ENCODE results near the gene UBALD2. TPM values are rescaled to one million over a fixed set of nuclear protein-coding genes. Genes with fewer than 3 reads are reported as not detected.
A peak's percentile ranks its signal among the peaks of the same experiment; 100 is the strongest.
"Not testable (repeated sequence)": the region's sequence is repeated elsewhere in the genome, so short reads cannot be mapped to it uniquely, and the experiment has no call there.

UBALD2 gene
- total RNA-seq, 1 donor from 2014 or later, result 26.3 TPM

DNA sequence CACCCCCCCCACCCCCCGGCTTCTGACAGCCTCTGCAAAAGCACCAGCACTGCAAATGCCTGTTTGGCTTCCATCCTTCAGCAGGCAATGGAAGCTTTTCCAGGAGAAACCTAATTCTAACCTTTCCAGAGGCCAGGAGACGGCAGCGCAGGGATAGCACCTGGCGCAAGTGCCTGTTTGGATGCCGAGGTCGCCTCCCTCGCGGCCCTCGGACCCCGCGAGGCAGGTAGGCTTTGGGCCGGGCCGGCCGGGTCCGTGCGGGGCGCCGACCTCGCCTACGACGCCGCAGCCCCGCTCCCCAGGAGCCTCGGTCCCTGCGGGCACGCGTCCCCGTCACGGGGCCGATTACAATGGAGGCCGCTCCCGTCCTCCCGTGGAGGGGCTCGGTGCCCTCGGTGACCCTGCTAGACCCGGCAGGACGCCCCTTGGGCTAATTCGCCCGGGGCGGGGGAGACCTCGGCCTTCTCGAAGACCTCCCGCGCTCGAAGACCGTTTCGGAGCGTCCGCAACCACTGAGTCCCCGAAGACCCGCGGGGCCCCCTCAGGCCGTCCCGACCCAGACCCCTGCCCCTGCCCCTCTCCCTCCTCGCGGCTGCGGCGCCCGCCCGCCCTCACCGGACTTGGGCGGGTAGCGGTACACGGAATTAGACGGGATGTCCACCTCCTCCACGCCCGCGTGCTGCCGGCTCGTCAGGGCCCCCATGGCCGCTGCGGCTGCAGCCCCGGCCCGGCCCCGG lies 25.4 kb upstream of the UBALD2 start:
- H3K4me3 ChIP-seq (ENCODE audit: low read depth, low read length), result peak overlapping the region; percentile 65
- TF ChIP-seq, protein P1, sequence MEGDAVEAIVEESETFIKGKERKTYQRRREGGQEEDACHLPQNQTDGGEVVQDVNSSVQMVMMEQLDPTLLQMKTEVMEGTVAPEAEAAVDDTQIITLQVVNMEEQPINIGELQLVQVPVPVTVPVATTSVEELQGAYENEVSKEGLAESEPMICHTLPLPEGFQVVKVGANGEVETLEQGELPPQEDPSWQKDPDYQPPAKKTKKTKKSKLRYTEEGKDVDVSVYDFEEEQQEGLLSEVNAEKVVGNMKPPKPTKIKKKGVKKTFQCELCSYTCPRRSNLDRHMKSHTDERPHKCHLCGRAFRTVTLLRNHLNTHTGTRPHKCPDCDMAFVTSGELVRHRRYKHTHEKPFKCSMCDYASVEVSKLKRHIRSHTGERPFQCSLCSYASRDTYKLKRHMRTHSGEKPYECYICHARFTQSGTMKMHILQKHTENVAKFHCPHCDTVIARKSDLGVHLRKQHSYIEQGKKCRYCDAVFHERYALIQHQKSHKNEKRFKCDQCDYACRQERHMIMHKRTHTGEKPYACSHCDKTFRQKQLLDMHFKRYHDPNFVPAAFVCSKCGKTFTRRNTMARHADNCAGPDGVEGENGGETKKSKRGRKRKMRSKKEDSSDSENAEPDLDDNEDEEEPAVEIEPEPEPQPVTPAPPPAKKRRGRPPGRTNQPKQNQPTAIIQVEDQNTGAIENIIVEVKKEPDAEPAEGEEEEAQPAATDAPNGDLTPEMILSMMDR (conservative IDR thresholded peaks at IDR 0.05; ENCODE audit: low read depth, low read length), result no peak
- no peak for DNase-seq (ENCODE audit: low read depth)

DNA sequence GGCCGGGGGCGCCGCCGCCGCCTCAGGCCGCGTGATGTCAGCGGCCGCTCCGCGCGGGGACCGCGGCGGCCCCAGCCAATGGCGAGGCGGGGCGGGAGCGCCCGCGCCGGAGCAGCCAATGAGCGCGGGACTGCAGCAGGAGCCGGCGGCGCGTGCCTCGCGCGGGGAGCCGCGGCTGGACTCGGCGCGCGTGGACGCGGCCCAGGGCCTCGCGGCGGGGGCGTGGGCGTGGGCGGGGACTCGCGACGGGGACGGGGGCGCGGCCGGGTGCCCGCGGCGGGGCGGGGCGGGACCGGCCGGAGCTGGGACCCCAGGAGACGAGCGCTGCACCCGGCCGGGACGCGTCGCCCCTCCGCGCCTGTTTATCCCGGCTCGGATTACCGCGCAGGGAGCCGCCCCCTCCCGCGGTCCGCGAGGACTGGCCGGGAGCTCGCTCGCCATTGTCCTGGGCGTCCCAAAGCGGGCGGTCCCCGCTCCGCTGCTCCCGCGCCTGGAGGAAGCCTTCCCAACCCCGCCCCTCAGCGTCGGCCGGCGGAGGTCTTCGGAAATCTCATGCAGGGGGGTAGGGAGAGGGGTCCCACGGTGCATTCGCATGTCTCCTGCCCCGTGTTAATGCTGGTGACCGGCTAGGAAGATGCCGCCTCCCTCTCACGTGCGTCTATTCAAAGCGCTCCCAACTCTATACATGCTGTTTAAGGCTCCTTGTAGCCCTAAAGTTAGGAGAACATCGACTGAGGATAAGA lies 24.5 kb upstream of the UBALD2 start, which contains the start of gene RNF157:
Gene RNF157 (minus strand): TSS at position 33 of the 743 bp plus-strand sequence. CDS start 253 bp downstream, outside the sequence.
- H3K4me3 ChIP-seq (ENCODE audit: low read depth, low read length), result peak within 1 kb of the TSS; percentile 80
- no peak for DNase-seq (ENCODE audit: low read depth)
- TF ChIP-seq, protein P1 (conservative IDR thresholded peaks at IDR 0.05; ENCODE audit: low read depth, low read length), result no peak

DNA sequence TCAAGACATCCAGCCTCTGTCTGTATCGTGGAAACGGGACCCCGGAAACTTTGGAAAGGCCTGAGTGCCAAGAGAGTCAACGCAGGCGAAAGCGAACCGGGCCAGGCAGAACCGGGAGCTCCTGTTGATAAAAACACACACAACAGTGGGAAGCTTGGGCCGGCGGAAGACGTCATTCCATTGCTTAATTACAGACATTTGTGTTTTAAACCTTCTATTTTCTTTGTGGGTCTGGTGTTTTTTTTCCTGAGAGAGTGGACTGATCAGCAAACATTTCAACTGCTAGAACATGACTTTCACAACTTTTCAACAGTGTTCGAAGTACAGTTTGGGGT lies 24.0 kb upstream of the UBALD2 start:
- TF ChIP-seq, protein P1 (conservative IDR thresholded peaks at IDR 0.05; ENCODE audit: low read depth, low read length), result no peak

DNA sequence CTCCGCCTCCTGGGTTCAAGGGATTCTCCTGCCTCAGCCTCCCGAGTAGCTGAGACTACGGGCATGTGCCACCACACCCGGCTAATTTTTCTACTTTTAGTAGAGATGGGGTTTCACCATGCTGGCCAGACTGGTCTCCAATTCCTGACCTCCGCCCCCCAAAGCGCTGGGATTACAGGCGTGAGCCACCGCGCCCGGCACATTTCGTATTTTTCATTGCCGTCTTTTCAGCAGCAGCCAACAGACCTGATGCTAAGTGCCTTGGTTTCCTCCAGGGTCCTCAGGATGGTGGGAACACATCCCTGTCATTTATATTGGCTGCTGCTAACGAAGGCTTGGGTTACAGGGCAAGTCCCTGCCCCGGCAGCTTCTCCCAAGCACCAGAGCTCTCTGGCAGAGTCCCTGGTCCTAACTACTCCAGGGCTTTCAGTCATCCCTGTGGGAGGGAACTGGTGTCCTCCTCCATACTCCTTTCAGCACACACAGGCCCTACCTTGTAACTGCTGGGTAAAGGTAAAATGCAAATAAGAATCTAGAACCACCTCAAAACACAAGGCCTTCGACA lies 23.4 kb upstream of the UBALD2 start:
- H3K4me3 ChIP-seq (ENCODE audit: low read depth, low read length), result no peak overlapping the region
- DNase-seq (ENCODE audit: low read depth), result no peak
- TF ChIP-seq, protein P1 (conservative IDR thresholded peaks at IDR 0.05; ENCODE audit: low read depth, low read length), result no peak

More for the DNA sequence above, 24.0 kb upstream of the UBALD2 start:
- DNase-seq (ENCODE audit: low read depth), result no peak
- H3K4me3 ChIP-seq (ENCODE audit: low read depth, low read length), result peak overlapping the region; percentile 80

DNA sequence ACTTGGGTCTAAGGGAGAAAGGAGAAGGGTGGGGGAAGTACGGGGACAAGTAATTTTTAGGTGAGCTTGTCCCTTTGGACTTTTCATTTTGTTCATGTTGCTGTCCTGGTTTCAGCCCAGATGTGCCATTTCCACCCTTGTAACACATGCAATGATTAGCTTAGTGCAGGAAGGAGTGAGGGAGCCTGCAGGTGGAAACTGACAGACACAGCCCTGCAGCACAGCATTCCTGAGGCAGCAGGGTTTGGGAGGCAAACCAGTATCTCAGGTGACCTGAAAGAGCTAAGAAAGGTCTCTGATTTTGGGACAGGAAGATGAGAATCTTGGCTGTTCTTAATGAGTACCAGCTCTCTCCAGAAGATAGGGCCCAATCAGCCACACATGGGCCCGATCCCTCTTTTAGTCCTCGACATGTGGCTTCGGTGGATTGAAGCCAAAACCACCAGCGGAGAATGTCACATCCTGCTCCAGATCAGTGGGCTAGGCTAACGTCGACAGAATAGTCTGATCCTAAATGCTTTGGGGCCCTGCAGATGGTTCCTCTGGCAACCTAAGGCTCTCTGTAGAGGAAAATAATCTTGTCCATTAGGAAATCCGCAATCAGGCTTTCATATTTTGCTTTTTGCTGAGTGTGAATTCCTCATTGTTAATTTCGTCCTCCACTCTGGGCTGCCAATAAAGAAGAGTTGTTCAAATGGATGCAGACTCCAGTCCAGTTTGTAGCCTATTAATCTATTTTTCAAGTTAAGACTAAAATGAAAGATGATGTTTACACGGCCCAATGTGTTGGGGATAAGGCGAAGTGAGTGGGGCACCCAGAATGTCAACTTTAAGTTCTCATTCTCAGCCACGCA lies 21.1 kb upstream of the UBALD2 start:
- TF ChIP-seq, protein P1 (conservative IDR thresholded peaks at IDR 0.05; ENCODE audit: low read depth, low read length), result no peak
- no peak overlapping the region for H3K4me3 ChIP-seq (ENCODE audit: low read depth, low read length)
- DNase-seq (ENCODE audit: low read depth), result no peak

DNA sequence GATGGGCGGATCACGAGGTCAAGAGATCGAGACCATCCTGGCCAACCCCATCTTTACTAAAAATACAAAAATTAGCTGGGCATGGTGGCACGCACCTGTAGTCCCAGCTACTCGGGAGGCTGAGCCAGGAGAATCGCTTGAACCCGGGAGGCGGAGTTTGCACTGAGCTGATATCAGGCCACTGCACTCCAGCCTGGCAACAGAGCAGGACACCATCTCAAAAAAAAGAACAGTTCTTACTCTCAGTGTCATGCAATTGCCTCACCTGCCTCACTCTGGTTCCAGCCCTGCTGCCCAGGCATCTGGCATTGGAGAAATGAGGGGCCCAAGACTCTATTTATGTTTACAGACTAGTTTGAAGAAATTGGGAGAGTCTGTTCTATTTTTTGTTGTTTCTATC lies 20.4 kb upstream of the UBALD2 start:
- not testable (repeated sequence) for DNase-seq (ENCODE audit: low read depth)

More for the DNA sequence above, 20.4 kb upstream of the UBALD2 start:
- not testable (repeated sequence) for H3K4me3 ChIP-seq (ENCODE audit: low read depth, low read length)

All from epithelial cell of proximal tubule (primary cell).